Mucosa of descending colon (tissue), 3 donors: ENCODE data around the gene NOX5. TPM values are rescaled to one million over a fixed set of nuclear protein-coding genes. Genes with fewer than 3 reads are reported as not detected.

Experiments
- ATAC-seq: fragments of 200-7000 bp; cut with Tn5 transposase; one replicate; pipeline ENCODE4 v1.9.1; 2020; ENCODE audit warnings: mild to moderate bottlenecking, moderate library complexity
- DNase-seq, 3 donors: peaks; one replicate each; pipeline ENCODE4 v3.0.0-alpha.2; 2020
- H3K36me3 ChIP-seq: fragments of 200-600 bp; one replicate; pipeline ENCODE4 v1.8.0; 2021; ENCODE audit warnings: low read depth, mild to moderate bottlenecking
- H3K4me1 ChIP-seq: fragments of 200-600 bp; one replicate; pipeline ENCODE4 v1.8.0; 2021; ENCODE audit warnings: low read depth, mild to moderate bottlenecking
- H3K4me3 ChIP-seq: fragments of 200-600 bp; one replicate; pipeline ENCODE4 v1.8.0; 2021; ENCODE audit warnings: mild to moderate bottlenecking
- H3K9me3 ChIP-seq: fragments of 200-600 bp; one replicate; pipeline ENCODE4 v1.8.0; 2021; ENCODE audit warnings: mild to moderate bottlenecking
- intact Hi-C, 2 donors: fragments of 100-400 bp; cut with DNase I in 1 of 2; cut with micrococcal nuclease in 1 of 2; formaldehyde crosslinking; loops; one replicate each; pipeline versions ENCODE4 v1.11.0 to v1.11.1; 2022; cut with DNase I, micrococcal nuclease
- total RNA-seq, 3 donors: library from RNA; stranded (reverse); fragmentation: NEBNext Ultra II Directional in 2 of 3; extraction: Animal tissue kit (Norgen Biotek cat#: 25700) in 2 of 3; gene quantifications; one replicate each; pipeline versions ENCODE4 v1.2.1 to v1.2.4, GENCODE V29; 2021 to 2023
- TF ChIP-seq, protein P1 (sequence below): fragments of 200-600 bp; IDR thresholded peaks from one replicate; pipeline ENCODE4 v1.8.0; 2022; ENCODE audit warnings: antibody characterized with exemption, mild to moderate bottlenecking
- donor health status: DM: no; HTN: no; CAD: no; lungs with moderate emphysema.
- donor health status: DM: no; HTN: no; CAD: no.
- donor health status: DM: no; HTN: yes; CAD: no.

The NOX5 gene
- total RNA-seq, 3 donors from 2014 or later, result 0.13 to 0.17 TPM; not detected in 1

DNA sequence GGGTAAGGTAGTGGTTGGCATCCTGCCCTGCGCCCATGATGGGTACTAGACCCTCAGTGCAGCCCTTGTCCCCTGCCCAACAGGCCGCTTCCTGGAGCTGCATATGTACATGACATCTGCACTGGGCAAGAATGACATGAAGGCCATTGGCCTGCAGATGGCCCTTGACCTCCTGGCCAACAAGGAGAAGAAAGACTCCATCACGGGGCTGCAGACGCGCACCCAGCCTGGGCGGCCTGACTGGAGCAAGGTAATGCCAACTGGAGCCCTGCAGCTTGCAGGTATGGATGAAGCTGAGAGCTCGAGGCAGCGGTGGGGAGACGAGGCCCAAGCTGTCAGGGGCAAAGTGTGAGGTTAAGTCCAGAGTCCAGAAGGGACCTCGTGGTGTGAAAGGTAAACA, 40.8 kb downstream of the NOX5 start:
- no peaks in the 10 kb centered on the region for H3K36me3 ChIP-seq
- H3K9me3 ChIP-seq, result no peaks in the 10 kb centered on the region
- ATAC-seq (no peak), DNase-seq (no peak)
- TF ChIP-seq, protein P1, sequence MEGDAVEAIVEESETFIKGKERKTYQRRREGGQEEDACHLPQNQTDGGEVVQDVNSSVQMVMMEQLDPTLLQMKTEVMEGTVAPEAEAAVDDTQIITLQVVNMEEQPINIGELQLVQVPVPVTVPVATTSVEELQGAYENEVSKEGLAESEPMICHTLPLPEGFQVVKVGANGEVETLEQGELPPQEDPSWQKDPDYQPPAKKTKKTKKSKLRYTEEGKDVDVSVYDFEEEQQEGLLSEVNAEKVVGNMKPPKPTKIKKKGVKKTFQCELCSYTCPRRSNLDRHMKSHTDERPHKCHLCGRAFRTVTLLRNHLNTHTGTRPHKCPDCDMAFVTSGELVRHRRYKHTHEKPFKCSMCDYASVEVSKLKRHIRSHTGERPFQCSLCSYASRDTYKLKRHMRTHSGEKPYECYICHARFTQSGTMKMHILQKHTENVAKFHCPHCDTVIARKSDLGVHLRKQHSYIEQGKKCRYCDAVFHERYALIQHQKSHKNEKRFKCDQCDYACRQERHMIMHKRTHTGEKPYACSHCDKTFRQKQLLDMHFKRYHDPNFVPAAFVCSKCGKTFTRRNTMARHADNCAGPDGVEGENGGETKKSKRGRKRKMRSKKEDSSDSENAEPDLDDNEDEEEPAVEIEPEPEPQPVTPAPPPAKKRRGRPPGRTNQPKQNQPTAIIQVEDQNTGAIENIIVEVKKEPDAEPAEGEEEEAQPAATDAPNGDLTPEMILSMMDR, result no peak
- H3K4me3 ChIP-seq, result no peak overlapping the region
- intact Hi-C loops, result loop anchor here (5.0 to 10.0 kb wide), 3 partner anchors 170 to 342 kb away; no protein-coding TSS in a partner anchor
- H3K4me1 ChIP-seq, result peaks cover 15% of the 10 kb centered on the region

DNA sequence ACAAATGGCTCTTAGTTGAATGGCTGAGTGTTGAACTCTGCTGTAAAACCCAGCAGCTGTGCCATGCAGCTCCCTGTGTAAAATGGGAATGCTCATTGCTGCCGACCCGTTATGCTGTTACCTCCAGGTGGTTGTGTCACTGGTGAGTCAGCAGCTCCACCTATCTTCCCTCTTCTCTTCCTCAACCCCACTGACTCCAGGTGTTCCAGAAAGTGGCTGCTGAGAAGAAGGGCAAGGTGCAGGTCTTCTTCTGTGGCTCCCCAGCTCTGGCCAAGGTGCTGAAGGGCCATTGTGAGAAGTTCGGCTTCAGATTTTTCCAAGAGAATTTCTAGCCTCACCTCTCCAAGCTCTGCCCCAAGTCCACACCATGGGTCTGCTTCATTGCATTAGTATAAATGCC, 41.9 kb downstream of the NOX5 start:
- H3K4me1 ChIP-seq, result peaks cover 15% of the 10 kb centered on the region
- H3K9me3 ChIP-seq, result no peaks in the 10 kb centered on the region
- intact Hi-C loops, result loop anchor here (5.0 to 10.0 kb wide), 3 partner anchors 168 to 341 kb away; no protein-coding TSS in a partner anchor
- TF ChIP-seq, protein P1, result no peak
- H3K36me3 ChIP-seq, result no peaks in the 10 kb centered on the region
- no peak for DNase-seq
- H3K4me3 ChIP-seq, result no peak overlapping the region
- peak; percentile 35 for ATAC-seq

DNA sequence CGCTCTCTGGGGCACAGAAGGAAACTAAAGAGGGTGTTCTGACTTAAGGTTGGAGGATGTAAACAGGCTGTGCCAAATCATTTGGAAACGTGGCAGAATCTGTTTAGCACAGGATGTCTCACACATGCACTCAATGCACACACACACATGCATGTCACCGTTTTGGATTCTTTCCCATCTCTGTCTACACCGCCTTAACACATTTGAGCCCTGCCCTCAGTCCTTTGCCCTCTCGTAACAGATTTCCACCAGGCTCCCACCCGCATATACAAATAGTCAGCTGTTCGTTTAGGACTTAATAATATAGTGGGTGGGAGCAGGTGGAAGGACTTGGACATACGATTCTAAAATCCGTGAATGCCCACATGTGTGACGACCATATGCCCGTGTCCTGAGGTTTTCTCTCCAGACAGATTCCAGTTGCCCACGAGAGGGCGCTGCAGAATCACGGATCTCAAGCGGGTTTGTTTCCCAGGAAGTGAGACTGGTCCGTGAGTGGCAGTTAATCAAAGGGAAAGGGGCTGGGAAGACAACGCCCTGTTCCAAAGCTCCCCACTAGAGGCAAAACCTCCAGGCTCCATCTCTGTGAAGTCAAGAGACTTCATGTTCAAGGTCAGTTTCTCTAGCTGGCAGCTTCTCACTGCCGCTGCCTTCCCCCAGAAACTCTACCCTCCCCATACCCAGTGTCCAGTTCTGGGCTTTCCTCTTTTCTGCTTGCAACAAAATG, 44.5 kb downstream of the NOX5 start:
- Histone ChIP-seq H3K9me3 (no peaks in the 10 kb centered on the region), H3K4me1 (peaks cover 15% of the 10 kb centered on the region), H3K4me3 (no peak overlapping the region), H3K36me3 (no peaks in the 10 kb centered on the region)
- TF ChIP-seq, protein P1, result peak; percentile 58
- intact Hi-C loops, result loop anchor here (5.0 to 10.0 kb wide), 3 partner anchors 166 to 338 kb away; no protein-coding TSS in a partner anchor
- ATAC-seq (peak; percentile 87), DNase-seq (peak; percentile 84 to 96 (median 92))

DNA sequence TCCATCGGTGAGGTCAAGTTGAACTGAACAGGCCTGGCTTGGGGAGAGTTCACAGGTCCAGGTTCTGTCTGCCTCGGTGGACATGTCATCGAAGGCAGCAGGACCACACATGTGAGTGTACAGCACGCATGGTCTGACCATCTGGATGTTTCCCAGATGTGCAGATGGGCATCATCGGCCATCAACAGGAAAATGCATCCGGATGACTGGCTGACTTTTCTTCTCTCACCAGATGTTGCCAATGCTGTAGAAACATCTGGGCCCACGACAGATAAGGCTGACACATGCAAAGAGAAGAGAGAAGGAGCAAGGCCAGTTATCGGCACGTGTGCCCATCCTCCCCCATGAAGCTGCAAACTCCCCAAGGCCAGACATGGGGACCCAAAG, 45.1 kb downstream of the NOX5 start:
- no peaks in the 10 kb centered on the region for H3K9me3 ChIP-seq
- H3K36me3 ChIP-seq, result no peaks in the 10 kb centered on the region
- DNase-seq (no peak), ATAC-seq (no peak)
- intact Hi-C loops, result loop anchor here (5.0 to 10.0 kb wide), 3 partner anchors 165 to 338 kb away; no protein-coding TSS in a partner anchor
- peaks cover 15% of the 10 kb centered on the region for H3K4me1 ChIP-seq
- TF ChIP-seq, protein P1, result no peak
- H3K4me3 ChIP-seq, result no peak overlapping the region

DNA sequence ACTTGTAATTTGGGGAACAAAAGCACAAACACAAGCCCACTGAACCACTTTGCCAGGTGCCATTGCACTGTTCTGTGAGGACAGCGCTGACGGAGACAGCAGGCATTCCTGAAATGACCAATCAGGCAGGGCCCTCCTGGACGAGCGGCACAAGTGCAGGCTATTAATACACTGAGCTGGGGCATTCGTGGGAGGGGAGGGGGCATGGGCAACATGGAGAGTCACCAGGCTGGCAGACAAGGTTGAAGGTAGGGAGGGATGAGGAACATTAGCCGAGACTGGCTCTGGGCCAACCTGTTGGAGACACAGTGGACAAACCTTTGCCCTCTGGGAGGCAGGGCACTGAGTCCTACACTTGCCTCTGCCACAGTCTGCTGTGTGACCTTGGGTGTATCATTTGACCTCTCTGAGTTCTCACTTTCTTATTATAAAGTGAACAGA, 45.6 kb downstream of the NOX5 start:
- Histone ChIP-seq H3K36me3 (no peaks in the 10 kb centered on the region), H3K4me3 (no peak overlapping the region), H3K4me1 (peaks cover 15% of the 10 kb centered on the region), H3K9me3 (no peaks in the 10 kb centered on the region)
- peak; percentile 64 to 74 (median 70) for DNase-seq
- intact Hi-C loops, result no loop called here
- TF ChIP-seq, protein P1, result no peak
- peak; percentile 78 for ATAC-seq
